22Rv1 (cell line): ENCODE data around the gene C12orf76.
"Not testable (repeated sequence)": the region's sequence is repeated elsewhere in the genome, so short reads cannot be mapped to it uniquely, and the experiment has no call there.

Experiments used
- H3K27ac ChIP-seq: fragments of 450-650 bp; 2 replicates; pipeline ENCODE4 v1.5.1; 2017
- CTCF ChIP-seq: fragments of 450-650 bp; IDR thresholded peaks from 2 replicates; pipeline ENCODE4 v1.5.1; 2017; ENCODE audit warnings: mild to moderate bottlenecking
- ZFX ChIP-seq: fragments of 450-650 bp; IDR thresholded peaks from 2 replicates; pipeline ENCODE4 v1.6.1; 2017; ENCODE audit warnings: antibody characterized with exemption, borderline replicate concordance

The C12orf76 gene

GRCh38 chr12:110012137-110012536 lies 36.2 kb downstream of the C12orf76 start:
- H3K27ac ChIP-seq = no peak overlapping the region
- TF ChIP-seq ZFX = no peak
- TF ChIP-seq CTCF = no peak

DNA sequence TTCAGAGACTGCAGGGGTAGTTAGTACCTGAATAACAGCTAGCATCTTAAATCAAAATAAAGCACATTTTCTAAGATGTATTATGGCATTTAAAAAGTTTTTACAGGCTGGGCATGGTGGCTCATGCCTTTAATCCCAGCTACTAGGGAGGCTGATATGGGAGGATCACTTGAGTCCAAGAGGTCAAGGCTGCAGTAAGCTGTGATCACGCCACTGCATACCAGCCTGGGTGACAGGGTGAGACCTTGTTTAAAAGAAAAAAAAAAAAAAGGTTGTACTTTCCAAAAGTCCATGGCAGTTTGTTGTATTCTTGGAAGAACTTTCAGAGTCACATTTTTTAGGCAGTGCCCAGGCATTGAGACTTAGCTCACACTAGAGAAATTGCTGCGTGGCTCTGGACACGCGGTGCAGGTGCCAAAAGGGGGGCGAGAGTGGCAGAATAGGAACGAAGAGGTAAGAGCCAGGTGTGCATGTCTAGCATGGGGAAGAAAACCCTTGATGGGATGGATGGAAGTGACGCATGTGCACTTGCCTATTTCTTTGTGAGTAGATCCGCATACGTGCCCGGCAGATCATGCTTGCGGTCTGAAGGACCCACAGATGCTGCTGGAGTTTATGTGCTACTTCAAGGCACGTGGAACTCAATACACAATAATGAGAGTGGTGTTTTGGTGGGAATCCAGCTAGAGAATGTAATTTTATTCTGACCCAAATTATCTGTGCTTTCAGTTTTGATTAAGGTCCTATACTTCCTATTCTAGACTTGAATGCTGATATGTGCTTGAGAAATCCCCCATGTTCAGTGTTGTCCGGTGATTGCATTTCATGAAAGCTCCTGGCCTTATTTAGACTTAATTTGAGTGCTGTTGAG lies 37.2 kb downstream of the C12orf76 start:
- TF ChIP-seq ZFX (no peak), CTCF (no peak)
- H3K27ac ChIP-seq = no peak overlapping the region

GRCh38 chr12:110008681-110009398 lies 39.5 kb downstream of the C12orf76 start:
- H3K27ac ChIP-seq = not testable (repeated sequence)

- TF ChIP-seq CTCF (no peak), ZFX (no peak)
- no peak overlapping the region for H3K27ac ChIP-seq
These were observed 40.4 kb downstream of the C12orf76 start for GRCh38 chr12:110007881-110008280.

DNA sequence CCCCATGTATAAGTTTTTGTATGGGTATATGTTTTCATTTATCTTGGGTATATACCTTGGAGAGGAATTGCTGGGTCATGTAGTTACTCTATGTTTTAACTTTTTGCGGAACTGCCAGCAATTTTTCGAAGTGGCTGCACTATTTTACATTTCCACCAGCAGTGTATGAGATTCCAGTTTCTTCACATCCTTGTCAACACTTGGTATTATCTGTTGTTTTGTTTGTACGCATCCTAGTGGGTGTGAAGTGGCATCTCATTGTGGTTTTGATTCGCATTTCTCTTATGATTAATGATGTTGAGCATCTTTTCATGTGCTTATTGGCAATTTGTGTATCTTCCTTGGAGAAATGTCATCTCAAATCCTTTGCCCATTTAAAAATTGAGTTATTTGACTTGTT lies 42.2 kb downstream of the C12orf76 start:
- no peak for TF ChIP-seq CTCF
- TF ChIP-seq ZFX = no peak
- no peak overlapping the region for H3K27ac ChIP-seq

GRCh38 chr12:110005319-110005973 lies 42.9 kb downstream of the C12orf76 start:
- TF ChIP-seq CTCF (no peak), ZFX (no peak)
- H3K27ac ChIP-seq = no peak overlapping the region

- TF ChIP-seq CTCF (no peak), ZFX (no peak)
- no peak overlapping the region for H3K27ac ChIP-seq
These were observed 43.7 kb downstream of the C12orf76 start for GRCh38 chr12:110004598-110004997.
